ELF-1 (cell line): Measurements from ENCODE around the gene SLC25A2.
"Not testable (repeated sequence)": the region's sequence is repeated elsewhere in the genome, so short reads cannot be mapped to it uniquely, and the experiment has no call there.

Experiments used
- DNase-seq: peaks from one replicate; pipeline ENCODE4 v3.0.0-alpha.2; 2016; ENCODE audit warnings: low read depth, low spot score

SLC25A2 gene

GRCh38 chr5:141316963-141317362, 13.1 kb upstream of the SLC25A2 start:
- DNase-seq, result not testable (repeated sequence)

GRCh38 chr5:141313711-141314110, 9.9 kb upstream of the SLC25A2 start:
- no peak for DNase-seq

- no peak for DNase-seq
These were observed 2.8 kb upstream of the SLC25A2 start for GRCh38 chr5:141306630-141307029.

- DNase-seq, result no peak
These were observed 5.5 kb downstream of the SLC25A2 start for GRCh38 chr5:141298376-141298775.

GRCh38 chr5:141272906-141273305, 30.9 kb downstream of the SLC25A2 start:
- DNase-seq, result no peak

- no peak for DNase-seq
These were observed 34.7 kb downstream of the SLC25A2 start for GRCh38 chr5:141269195-141269594.

- DNase-seq, result no peak
These were observed 42.7 kb downstream of the SLC25A2 start for GRCh38 chr5:141261238-141261546.

- DNase-seq, result no peak
These were observed 43.2 kb downstream of the SLC25A2 start for GRCh38 chr5:141260458-141261237.

GRCh38 chr5:141258948-141259347, 44.9 kb downstream of the SLC25A2 start:
- DNase-seq, result no peak

GRCh38 chr5:141258464-141258863, 45.4 kb downstream of the SLC25A2 start:
- DNase-seq, result no peak
